Skeletal muscle tissue (tissue), 4 donors: ENCODE data around the gene XPNPEP1. TPM values are rescaled to one million over a fixed set of nuclear protein-coding genes. Genes with fewer than 3 reads are reported as not detected.

Experiments used
- H3K27ac ChIP-seq: one replicate; pipeline ENCODE4 v1.7.0; 2013; ENCODE audit warnings: mild to moderate bottlenecking, low read depth, low read length, inconsistent platforms
- H3K27me3 ChIP-seq, 3 donors: one replicate each; pipeline ENCODE4 v1.7.0; 2013; ENCODE audit warnings: low read length in 3 of 3; ENCODE audit not compliant: control insufficient read depth in 3 of 3, insufficient read depth in 3 of 3
- H3K36me3 ChIP-seq, 3 donors: one replicate each; pipeline ENCODE4 v1.7.0; 2013; ENCODE audit warnings: low read length in 3 of 3; ENCODE audit not compliant: control insufficient read depth in 3 of 3, insufficient read depth in 3 of 3
- H3K4me1 ChIP-seq, 3 donors: one replicate each; pipeline ENCODE4 v1.7.0; 2013; ENCODE audit warnings: low read length in 3 of 3, mild to moderate bottlenecking in 3 of 3; ENCODE audit not compliant: control insufficient read depth in 3 of 3, insufficient read depth in 3 of 3
- H3K4me3 ChIP-seq, 3 donors: one replicate each; pipeline ENCODE4 v1.7.0; 2013; ENCODE audit warnings: low read length in 3 of 3
- H3K9ac ChIP-seq, 3 donors: one replicate each; pipeline ENCODE4 v1.7.0; 2013; ENCODE audit warnings: low read length in 3 of 3, mild to moderate bottlenecking in 3 of 3, moderate library complexity in 2 of 3, low read depth in 1 of 3
- H3K9me3 ChIP-seq, 3 donors: one replicate each; pipeline ENCODE4 v1.7.0; 2013; ENCODE audit warnings: low read length in 3 of 3; ENCODE audit not compliant: control insufficient read depth in 3 of 3
- total RNA-seq: library from RNA; depleted of rRNA; stranded (reverse); fragments of >200 nt; gene quantifications from one replicate; pipeline ENCODE4 v1.2.3, GENCODE V29; 2014
- donor health status: Osteomylitis.

XPNPEP1 gene
- 89.2 TPM for total RNA-seq

GRCh38 chr10:109922976-109923921 is at the start of gene XPNPEP1:
Gene XPNPEP1, minus strand, starts transcription at chr10:109923511. Its CDS starts 78 bp downstream, at chr10:109923433.
- no peaks in the 10 kb centered on the region for H3K36me3 ChIP-seq

GRCh38 chr10:109972372-109973001 is 49.2 kb upstream of the XPNPEP1 start:
- Histone ChIP-seq H3K4me3 (no peak overlapping the region), H3K36me3 (no peaks in the 10 kb centered on the region), H3K9ac (no peak overlapping the region), H3K27me3 (peaks cover 0 to 3% (median 2%) of the 10 kb centered on the region in 3 donors), H3K27ac (no peak overlapping the region), H3K4me1 (peaks cover 0 to 5% (median 4%) of the 10 kb centered on the region in 3 donors), H3K9me3 (no peaks in the 10 kb centered on the region)

More at GRCh38 chr10:109922976-109923921, at the start of gene XPNPEP1:
- Histone ChIP-seq H3K4me1 (peaks cover 14 to 24% (median 15%) of the 10 kb centered on the region in 3 donors), H3K9ac (peak within 1 kb of the TSS; percentile 89 to 91 (median 90)), H3K27ac (peak within 1 kb of the TSS; percentile 91), H3K27me3 (no peaks in the 10 kb centered on the region), H3K4me3 (peak within 1 kb of the TSS; percentile 76 to 84 (median 79)), H3K9me3 (no peaks in the 10 kb centered on the region)

- no peak overlapping the region for H3K9ac ChIP-seq
- H3K27me3 ChIP-seq = peaks cover 0 to 3% (median 2%) of the 10 kb centered on the region in 3 donors
- H3K4me3 ChIP-seq = no peak overlapping the region
- H3K9me3 ChIP-seq = no peaks in the 10 kb centered on the region
- no peak overlapping the region for H3K27ac ChIP-seq
- no peaks in the 10 kb centered on the region for H3K36me3 ChIP-seq
- peaks cover 0 to 4% (median 2%) of the 10 kb centered on the region in 3 donors for H3K4me1 ChIP-seq
Measured at GRCh38 chr10:109971634-109972033, 48.3 kb upstream of the XPNPEP1 start.

GRCh38 chr10:109969760-109970346 is 46.5 kb upstream of the XPNPEP1 start:
- H3K36me3 ChIP-seq = no peaks in the 10 kb centered on the region
- no peak overlapping the region for H3K9ac ChIP-seq
- no peaks in the 10 kb centered on the region for H3K9me3 ChIP-seq
- H3K27me3 ChIP-seq = peaks cover 0 to 7% (median 2%) of the 10 kb centered on the region in 3 donors
- H3K27ac ChIP-seq = no peak overlapping the region
- peaks cover 0 to 4% (median 2%) of the 10 kb centered on the region in 3 donors for H3K4me1 ChIP-seq
- no peak overlapping the region for H3K4me3 ChIP-seq

GRCh38 chr10:109968953-109969759 is 45.8 kb upstream of the XPNPEP1 start:
- no peak overlapping the region for H3K27ac ChIP-seq
- H3K4me1 ChIP-seq = peaks cover 0 to 4% (median 2%) of the 10 kb centered on the region in 3 donors
- H3K4me3 ChIP-seq = no peak overlapping the region
- no peaks in the 10 kb centered on the region for H3K36me3 ChIP-seq
- H3K27me3 ChIP-seq = peaks cover 0 to 7% (median 2%) of the 10 kb centered on the region in 3 donors
- H3K9me3 ChIP-seq = no peaks in the 10 kb centered on the region
- no peak overlapping the region for H3K9ac ChIP-seq

GRCh38 chr10:109967739-109968088 is 44.4 kb upstream of the XPNPEP1 start:
- peaks cover 0 to 4% (median 2%) of the 10 kb centered on the region in 3 donors for H3K4me1 ChIP-seq
- no peak overlapping the region for H3K4me3 ChIP-seq
- no peak overlapping the region for H3K9ac ChIP-seq
- H3K36me3 ChIP-seq = no peaks in the 10 kb centered on the region
- no peaks in the 10 kb centered on the region for H3K9me3 ChIP-seq
- H3K27me3 ChIP-seq = peaks cover 0 to 7% (median 2%) of the 10 kb centered on the region in 3 donors
- no peak overlapping the region for H3K27ac ChIP-seq

- no peaks in the 10 kb centered on the region for H3K36me3 ChIP-seq
- no peak overlapping the region for H3K27ac ChIP-seq
- peaks cover 0 to 4% (median 2%) of the 10 kb centered on the region in 3 donors for H3K4me1 ChIP-seq
- no peak overlapping the region for H3K9ac ChIP-seq
- H3K4me3 ChIP-seq = no peak overlapping the region
- peaks cover 0 to 7% (median 0%) of the 10 kb centered on the region in 3 donors for H3K27me3 ChIP-seq
- no peaks in the 10 kb centered on the region for H3K9me3 ChIP-seq
Measured at GRCh38 chr10:109966961-109967738, 43.8 kb upstream of the XPNPEP1 start.

- Histone ChIP-seq H3K4me3 (no peak overlapping the region), H3K36me3 (no peaks in the 10 kb centered on the region), H3K27me3 (peaks cover 0 to 4% (median 0%) of the 10 kb centered on the region in 3 donors), H3K4me1 (peaks cover 0 to 4% (median 2%) of the 10 kb centered on the region in 3 donors), H3K27ac (no peak overlapping the region), H3K9me3 (no peaks in the 10 kb centered on the region), H3K9ac (no peak overlapping the region)
Measured at GRCh38 chr10:109964318-109964717, 41.0 kb upstream of the XPNPEP1 start.

GRCh38 chr10:109963439-109963838 is 40.1 kb upstream of the XPNPEP1 start:
- Histone ChIP-seq H3K36me3 (no peaks in the 10 kb centered on the region), H3K27me3 (peaks cover 0 to 4% (median 0%) of the 10 kb centered on the region in 3 donors), H3K9ac (no peak overlapping the region), H3K27ac (no peak overlapping the region), H3K9me3 (no peaks in the 10 kb centered on the region), H3K4me1 (peaks cover 0 to 4% (median 2%) of the 10 kb centered on the region in 3 donors), H3K4me3 (no peak overlapping the region)
